Keratinocyte (primary cell): ENCODE results near the gene CAMKK2. TPM values are rescaled to one million over a fixed set of nuclear protein-coding genes. Genes with fewer than 3 reads are reported as not detected.
"Not testable (repeated sequence)": the region's sequence is repeated elsewhere in the genome, so short reads cannot be mapped to it uniquely, and the experiment has no call there.

Source experiments
- DNase-seq: peaks from one replicate; pipeline ENCODE4 v3.0.0-alpha.2; 2011; ENCODE audit warnings: low read depth, missing footprints, low spot score
- FAIRE-seq: peaks from 2 replicates; lab custom pipeline; 2011; peaks lifted over from hg19 to GRCh38; lab: Jason Lieb, UNC
- H2AFZ ChIP-seq: 2 replicates; pipeline ENCODE4 v1.6.0; 2012; ENCODE audit warnings: low read length, control low read depth, inconsistent platforms; ENCODE audit not compliant: control insufficient read depth
- H3K27ac ChIP-seq: 2 replicates; pipeline ENCODE4 v1.5.1; 2011; ENCODE audit warnings: low read length; ENCODE audit not compliant: control insufficient read depth, insufficient read depth
- H3K27me3 ChIP-seq: 3 replicates; pipeline ENCODE4 v1.6.0; 2011; ENCODE audit warnings: low read length; ENCODE audit not compliant: control insufficient read depth, insufficient read depth; ENCODE audit errors: extremely low read depth
- H3K36me3 ChIP-seq, 2 experiments: 2 replicates in 1 of 2; 3 replicates in 1 of 2; pipeline ENCODE4 v1.5.1; 2011; ENCODE audit warnings: low read length in 2 of 2, mild to moderate bottlenecking in 1 of 2; ENCODE audit not compliant: control insufficient read depth in 2 of 2, insufficient read depth in 2 of 2; ENCODE audit errors: extremely low read depth in 1 of 2
- H3K4me1 ChIP-seq: 3 replicates; pipeline ENCODE4 v1.5.1; 2011; ENCODE audit warnings: low read length; ENCODE audit not compliant: control insufficient read depth, insufficient read depth; ENCODE audit errors: extremely low read depth
- H3K4me2 ChIP-seq: 3 replicates; pipeline ENCODE4 v1.6.0; 2011; ENCODE audit warnings: low read depth, low read length; ENCODE audit not compliant: control insufficient read depth, insufficient read depth; ENCODE audit errors: extremely low read depth
- H3K4me3 ChIP-seq, 3 experiments: fragments of 200-600 bp in 1 of 3; sonication (generic) in 1 of 3; 2 replicates in 2 of 3; 3 replicates in 1 of 3; pipeline ENCODE4 v1.5.1; 2011 to 2016; ENCODE audit warnings: low read length in 3 of 3, mild to moderate bottlenecking in 3 of 3, control low read depth in 2 of 3, inconsistent platforms in 1 of 3, low read depth in 1 of 3, mixed read lengths in 1 of 3, mixed run types in 1 of 3, moderate library complexity in 1 of 3; ENCODE audit not compliant: control insufficient read depth in 2 of 3, insufficient read depth in 2 of 3; ENCODE audit errors: extremely low read depth in 1 of 3
- H3K79me2 ChIP-seq: 2 replicates; pipeline ENCODE4 v1.6.0; 2012; ENCODE audit warnings: low read length; ENCODE audit not compliant: control insufficient read depth, insufficient read depth
- H3K9ac ChIP-seq: 3 replicates; pipeline ENCODE4 v1.6.0; 2011; ENCODE audit warnings: low read length; ENCODE audit not compliant: control insufficient read depth, insufficient read depth; ENCODE audit errors: extremely low read depth
- H3K9me1 ChIP-seq: 3 replicates; pipeline ENCODE4 v1.6.0; 2011; ENCODE audit warnings: low read length; ENCODE audit not compliant: control insufficient read depth, insufficient read depth; ENCODE audit errors: extremely low read depth
- H3K9me3 ChIP-seq: 2 replicates; pipeline ENCODE4 v1.5.1; 2012; ENCODE audit warnings: low read depth, low read length; ENCODE audit not compliant: control insufficient read depth
- H4K20me1 ChIP-seq: 3 replicates; pipeline ENCODE4 v1.6.0; 2011; ENCODE audit warnings: low read length; ENCODE audit not compliant: control insufficient read depth, insufficient read depth; ENCODE audit errors: extremely low read depth
- CTCF ChIP-seq, 3 experiments: IDR thresholded peaks in 1 of 3; conservative IDR thresholded peaks in 1 of 3; optimal IDR thresholded peaks in 1 of 3; 2 replicates in 2 of 3; 3 replicates in 1 of 3; pipeline versions ENCODE3 to v1.5.1; 2011; ENCODE audit warnings: low read length in 3 of 3, mild to moderate bottlenecking in 3 of 3, moderate library complexity in 2 of 3, control low read depth in 1 of 3, inconsistent platforms in 1 of 3; ENCODE audit not compliant: insufficient read depth in 2 of 3; ENCODE audit errors: extremely low read depth in 1 of 3
- EZH2 ChIP-seq: IDR thresholded peaks from one replicate; pipeline ENCODE4 v1.6.1; 2012; ENCODE audit warnings: inconsistent platforms, mild to moderate bottlenecking, low read length, moderate library complexity
- dilution Hi-C: fragments of 300-500 bp; cut with MboI; formaldehyde crosslinking; loops from one replicate; pipeline ENCODE4 v1.7.0; 2020; ENCODE audit warnings: low sequenced_read_pairs; ENCODE audit not compliant: extremely low pct_ligation_motif_present
- polyA plus RNA-seq, 5 experiments: library from polyadenylated mRNA; depleted of rRNA in 3 of 5; stranded (reverse) in 3 of 5; stranded (forward) in 1 of 5; unstranded in 1 of 5; fragments of >200 nt; gene quantifications; 1 replicate in 1 of 5; 2 replicates in 3 of 5; 3 replicates in 1 of 5; pipeline versions ENCODE4 v1.2.1 to v1.2.3, GENCODE V29; 2011 to 2012; ENCODE audit warnings: missing spikeins in 2 of 5, low read depth in 1 of 5, low replicate concordance in 1 of 5

The CAMKK2 gene
- polyA plus RNA-seq, 1 donor (not counting 4 experiments of a cell fraction or from before 2014, with no cell fraction given), result 18.6 TPM

DNA sequence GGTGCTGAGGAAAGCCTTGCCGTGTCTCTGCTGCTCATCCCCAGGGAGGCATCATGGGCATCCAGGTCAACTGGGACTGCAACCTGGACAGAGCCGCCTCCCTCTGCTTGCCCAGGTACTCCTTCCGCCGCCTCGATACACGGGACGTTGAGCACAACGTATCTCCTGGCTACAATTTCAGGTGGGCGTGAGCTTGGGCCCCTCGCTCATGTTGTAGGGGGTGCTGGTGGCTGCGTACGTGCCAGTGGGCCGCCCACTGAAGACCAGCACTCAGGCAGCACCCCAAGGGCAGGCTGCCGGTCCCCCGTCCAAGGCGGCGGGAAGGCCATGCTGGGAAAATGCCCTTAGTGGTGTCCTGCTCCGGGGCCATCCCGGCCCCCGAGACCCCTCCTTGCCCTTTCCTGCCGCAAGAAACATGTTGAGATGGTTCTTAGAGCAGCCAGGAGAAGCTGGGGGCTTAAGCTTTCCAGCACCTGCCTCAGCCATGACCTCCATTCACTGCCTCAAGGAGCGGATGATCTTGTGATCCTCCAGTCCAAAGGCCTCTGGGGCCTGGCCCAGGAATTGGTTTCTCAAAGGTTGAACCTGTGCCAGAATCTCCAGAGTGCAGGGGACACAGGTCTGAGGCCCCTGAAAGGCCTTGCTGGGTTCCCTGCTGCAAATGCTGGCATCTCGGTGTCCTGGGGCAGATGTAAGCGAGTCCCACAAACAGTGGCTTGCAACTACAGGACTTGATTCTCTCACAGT, 67.4 kb downstream of the CAMKK2 start:
- FAIRE-seq (no peak), DNase-seq (no peak)
- Histone ChIP-seq H3K9ac (no peak overlapping the region), H3K27me3 (no peaks in the 10 kb centered on the region), H4K20me1 (no peaks in the 10 kb centered on the region), H3K9me3 (no peaks in the 10 kb centered on the region), H3K27ac (peak overlapping the region; percentile 39), H3K4me1 (peaks cover 22% of the 10 kb centered on the region), H3K9me1 (no peaks in the 10 kb centered on the region), H2AFZ (no peak overlapping the region), H3K79me2 (no peaks in the 10 kb centered on the region), H3K4me3 (no peak overlapping the region), H3K36me3 (peaks cover 0 to 2% of the 10 kb centered on the region in 2 experiments), H3K4me2 (no peak overlapping the region)
- TF ChIP-seq EZH2 (no peak), CTCF (optimal IDR thresholded peaks at IDR 0.05 in 1 of 3, IDR thresholded peaks at IDR 0.05 in 1 of 3, conservative IDR thresholded peaks at IDR 0.05 in 1 of 3; ENCODE audit: extremely low read depth in 1 of 3, insufficient read depth in 2 of 3, low read length in 3 of 3) (no peak)
- dilution Hi-C loops, result no loop called here

DNA sequence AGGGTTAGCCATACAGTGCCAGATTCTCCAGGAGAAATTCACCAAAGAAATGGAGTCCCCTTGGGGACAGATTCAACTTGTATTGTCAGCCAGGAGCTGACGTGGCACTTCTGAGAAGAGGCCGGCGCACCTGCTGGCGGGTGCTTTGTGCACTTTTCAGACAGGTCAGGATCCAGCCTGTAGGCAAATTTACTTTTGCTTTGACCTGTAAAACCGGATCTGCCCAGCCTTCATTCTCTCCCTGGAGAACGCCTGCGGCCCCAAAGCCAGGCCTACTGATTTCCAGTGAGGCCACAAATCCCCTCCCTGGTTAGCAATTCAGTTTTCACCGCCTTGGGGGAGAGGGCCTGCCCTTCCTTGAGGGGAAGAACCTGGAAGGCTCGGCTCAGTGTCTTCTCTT, 69.2 kb downstream of the CAMKK2 start:
- Histone ChIP-seq H3K36me3 (peaks cover 0 to 2% of the 10 kb centered on the region in 2 experiments), H3K9me3 (no peaks in the 10 kb centered on the region), H3K27ac (no peak overlapping the region), H3K9me1 (no peaks in the 10 kb centered on the region), H3K4me1 (peaks cover 22% of the 10 kb centered on the region), H3K27me3 (no peaks in the 10 kb centered on the region), H3K4me3 (no peak overlapping the region), H4K20me1 (no peaks in the 10 kb centered on the region), H3K4me2 (peak overlapping the region; percentile 37), H3K9ac (no peak overlapping the region), H2AFZ (no peak overlapping the region), H3K79me2 (no peaks in the 10 kb centered on the region)
- TF ChIP-seq CTCF (optimal IDR thresholded peaks at IDR 0.05 in 1 of 3, IDR thresholded peaks at IDR 0.05 in 1 of 3, conservative IDR thresholded peaks at IDR 0.05 in 1 of 3; ENCODE audit: extremely low read depth in 1 of 3, insufficient read depth in 2 of 3, low read length in 3 of 3) (no peak), EZH2 (no peak)
- dilution Hi-C loops, result no loop called here
- FAIRE-seq, result no peak
- DNase-seq, result no peak

DNA sequence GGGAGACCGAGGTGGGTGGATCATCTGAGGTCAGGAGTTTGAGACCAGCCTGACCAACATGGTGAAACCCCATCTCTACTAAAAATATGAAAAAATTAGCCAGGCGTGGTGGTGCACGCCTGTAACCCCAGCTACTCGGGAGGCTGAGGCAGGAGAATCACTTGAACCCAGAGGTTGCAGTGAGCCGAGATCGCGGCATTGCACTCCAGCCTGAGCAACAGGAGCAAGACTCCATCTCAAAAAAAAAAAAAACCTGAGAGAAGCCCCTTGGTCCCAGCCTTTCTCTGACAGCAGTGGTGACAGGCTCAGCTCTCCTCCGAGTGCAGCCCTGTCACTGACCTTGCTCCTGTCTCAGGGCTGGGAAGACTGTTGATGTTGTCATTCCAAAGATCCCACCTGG, 69.6 kb downstream of the CAMKK2 start:
- H3K27me3 ChIP-seq, FAIRE-seq, H3K9me3 ChIP-seq, H3K9me1 ChIP-seq, H4K20me1 ChIP-seq, H3K79me2 ChIP-seq, DNase-seq, H2AFZ ChIP-seq, H3K36me3 ChIP-seq, H3K9ac ChIP-seq, dilution Hi-C loops, H3K4me3 ChIP-seq, H3K27ac ChIP-seq: not testable (repeated sequence)
- Histone ChIP-seq H3K4me2 (peak overlapping the region; percentile 37), H3K4me1 (peaks cover 22% of the 10 kb centered on the region)
